H1 (cell line): ENCODE data around the gene HS6ST2. TPM values are rescaled to one million over a fixed set of nuclear protein-coding genes. Genes with fewer than 3 reads are reported as not detected.

Experiments
- CTCF ChIA-PET: fragments of 300-600 bp; sonication (Branson Sonifier 250); formaldehyde crosslinking; loops from one replicate; lab custom pipeline; 2021; ENCODE audit not compliant: partially characterized antibody; lab: Charles Lee
- POLR2A ChIA-PET: fragments of 300-600 bp; sonication (Branson Sonifier 250); formaldehyde crosslinking; loops from one replicate; lab custom pipeline; 2021; ENCODE audit warnings: inconsistent platforms; ENCODE audit not compliant: partially characterized antibody; lab: Charles Lee
- DNase-seq, 2 experiments: peaks; one replicate each; pipeline versions ENCODE4 v3.0.0 to v3.0.0-alpha.2; 2010 to 2022; ENCODE audit warnings: low spot score in 2 of 2, low read depth in 1 of 2, mixed read lengths in 1 of 2
- FAIRE-seq: peaks from 2 replicates; lab custom pipeline; 2011; peaks lifted over from hg19 to GRCh38; lab: Jason Lieb, UNC
- H2AFZ ChIP-seq: 2 replicates; pipeline ENCODE4 v1.8.1; 2012; ENCODE audit warnings: low read length, inconsistent platforms
- H2AK5ac ChIP-seq: 2 replicates; pipeline ENCODE4 v1.6.1; 2013; ENCODE audit warnings: low read depth, low read length
- H2BK120ac ChIP-seq: replicated peaks from 2 replicates; pipeline ENCODE3; 2013; ENCODE audit warnings: low read depth, low read length, inconsistent platforms
- H2BK12ac ChIP-seq: 2 replicates; pipeline ENCODE4 v1.6.1; 2013; ENCODE audit warnings: low read depth, low read length
- H2BK15ac ChIP-seq: 2 replicates; pipeline ENCODE4 v1.6.1; 2013; ENCODE audit warnings: low read length
- H2BK20ac ChIP-seq: 2 replicates; pipeline ENCODE4 v1.6.1; 2013; ENCODE audit warnings: low read length
- H2BK5ac ChIP-seq: 2 replicates; pipeline ENCODE4 v1.6.1; 2013; ENCODE audit warnings: low read depth, low read length
- H3K14ac ChIP-seq: 2 replicates; pipeline ENCODE4 v1.6.1; 2013; ENCODE audit warnings: inconsistent platforms; ENCODE audit not compliant: insufficient read length
- H3K18ac ChIP-seq: 2 replicates; pipeline ENCODE4 v1.6.1; 2013; ENCODE audit warnings: low read length; ENCODE audit errors: extremely low read depth
- H3K23ac ChIP-seq: 2 replicates; pipeline ENCODE4 v1.6.1; 2013; ENCODE audit warnings: inconsistent platforms; ENCODE audit not compliant: insufficient read length
- H3K23me2 ChIP-seq: 2 replicates; pipeline ENCODE4 v1.6.1; 2013; ENCODE audit warnings: low read depth, low read length
- H3K27ac ChIP-seq: 2 replicates; pipeline ENCODE4 v1.6.1; 2011; ENCODE audit warnings: low read depth, low read length, inconsistent platforms
- H3K27me3 ChIP-seq, 4 experiments: replicated peaks in 1 of 4; 1 replicate in 1 of 4; 2 replicates in 3 of 4; pipeline versions ENCODE4 v1.6.1 to v1.8.1; 2011 to 2013; ENCODE audit warnings: low read length in 3 of 4, mild to moderate bottlenecking in 3 of 4, inconsistent platforms in 2 of 4, mixed read lengths in 2 of 4, moderate library complexity in 1 of 4; ENCODE audit not compliant: control insufficient read depth in 3 of 4, insufficient read depth in 3 of 4; ENCODE audit errors: extremely low read depth in 1 of 4
- H3K36me3 ChIP-seq, 4 experiments: 2 replicates each; pipeline versions ENCODE4 v1.6.1 to v1.8.1; 2011 to 2013; ENCODE audit warnings: mild to moderate bottlenecking in 4 of 4, low read length in 3 of 4, moderate library complexity in 2 of 4, control low read depth in 1 of 4, inconsistent platforms in 1 of 4; ENCODE audit not compliant: insufficient read depth in 4 of 4, control insufficient read depth in 2 of 4
- H3K4ac ChIP-seq: replicated peaks from 2 replicates; pipeline ENCODE3; 2013; ENCODE audit warnings: low read length, low read depth, mixed read lengths, inconsistent platforms; ENCODE audit not compliant: insufficient read length
- H3K4me1 ChIP-seq, 4 experiments: replicated peaks in 1 of 4; 1 replicate in 1 of 4; 2 replicates in 3 of 4; pipeline versions ENCODE4 v1.6.1 to v1.8.1; 2011 to 2013; ENCODE audit warnings: low read length in 3 of 4, inconsistent platforms in 2 of 4, mixed read lengths in 1 of 4; ENCODE audit not compliant: insufficient read depth in 4 of 4, control insufficient read depth in 3 of 4
- H3K4me2 ChIP-seq, 2 experiments: 2 replicates each; pipeline versions ENCODE4 v1.6.1 to v1.8.1; 2011 to 2013; ENCODE audit warnings: low read depth in 2 of 2, low read length in 2 of 2, control low read depth in 1 of 2, inconsistent platforms in 1 of 2, mild to moderate bottlenecking in 1 of 2; ENCODE audit not compliant: insufficient read depth in 1 of 2
- H3K4me3 ChIP-seq, 4 experiments: fragments of 200-600, 300-600 bp in 1 of 4; sonication (generic), shearing (Covaris generic), sonication (Bioruptor Twin) in 1 of 4; 2 replicates each; pipeline versions ENCODE4 v1.5.1 to v1.8.1; 2011 to 2016; ENCODE audit warnings: low read length in 4 of 4, low read depth in 3 of 4, control low read depth in 2 of 4, inconsistent platforms in 2 of 4, mild to moderate bottlenecking in 2 of 4, mixed read lengths in 1 of 4, moderate library complexity in 1 of 4; ENCODE audit not compliant: insufficient read depth in 2 of 4; ENCODE audit errors: extremely low read depth in 1 of 4
- H3K56ac ChIP-seq: replicated peaks from 2 replicates; pipeline ENCODE3; 2013; ENCODE audit warnings: low read depth, mild to moderate bottlenecking, mixed read lengths, low read length, inconsistent platforms; ENCODE audit not compliant: insufficient read length
- H3K79me1 ChIP-seq: 2 replicates; pipeline ENCODE4 v1.6.1; 2013; ENCODE audit warnings: low read depth, low read length, control low read depth
- H3K79me2 ChIP-seq, 2 experiments: 2 replicates each; pipeline versions ENCODE4 v1.6.1 to v1.8.1; 2012 to 2013; ENCODE audit warnings: low read length in 2 of 2, mild to moderate bottlenecking in 2 of 2, inconsistent platforms in 1 of 2; ENCODE audit not compliant: insufficient read depth in 2 of 2, control insufficient read depth in 1 of 2
- H3K9ac ChIP-seq, 4 experiments: replicated peaks in 1 of 4; 1 replicate in 1 of 4; 2 replicates in 3 of 4; pipeline versions ENCODE4 v1.6.1 to v1.8.1; 2011 to 2013; ENCODE audit warnings: low read depth in 3 of 4, low read length in 3 of 4, control low read depth in 2 of 4, mild to moderate bottlenecking in 2 of 4, moderate library complexity in 2 of 4, inconsistent platforms in 1 of 4; ENCODE audit errors: extremely low read depth in 1 of 4
- H3K9me3 ChIP-seq, 2 experiments: 2 replicates each; pipeline versions ENCODE4 v1.6.1 to v1.8.1; 2012 to 2013; ENCODE audit warnings: mild to moderate bottlenecking in 2 of 2, moderate library complexity in 2 of 2, control low read depth in 1 of 2, inconsistent platforms in 1 of 2, low read depth in 1 of 2, low read length in 1 of 2, mixed read lengths in 1 of 2; ENCODE audit not compliant: insufficient read depth in 2 of 2
- H4K20me1 ChIP-seq, 2 experiments: replicated peaks in 1 of 2; 2 replicates each; pipeline versions ENCODE3 to v1.8.1; 2011 to 2013; ENCODE audit warnings: inconsistent platforms in 2 of 2, low read length in 2 of 2, mild to moderate bottlenecking in 1 of 2; ENCODE audit not compliant: insufficient read depth in 2 of 2, control insufficient read depth in 1 of 2
- H4K5ac ChIP-seq: 2 replicates; pipeline ENCODE4 v1.6.1; 2013; ENCODE audit warnings: low read length, low read depth, mixed read lengths, inconsistent platforms; ENCODE audit not compliant: insufficient read length
- H4K8ac ChIP-seq: 2 replicates; pipeline ENCODE4 v1.8.0; 2013; ENCODE audit warnings: mild to moderate bottlenecking, moderate library complexity, low read length, inconsistent platforms; ENCODE audit not compliant: insufficient read depth; ENCODE audit errors: extremely low read depth
- H4K91ac ChIP-seq: replicated peaks from 2 replicates; pipeline ENCODE3; 2013; ENCODE audit warnings: low read length, mixed read lengths, inconsistent platforms; ENCODE audit not compliant: insufficient read length
- BACH1 ChIP-seq: IDR thresholded peaks from 2 replicates; pipeline ENCODE4 v1.6.1; 2012; ENCODE audit warnings: low read length, improper control_type of control experiment
- BCL11A ChIP-seq, 2 experiments: IDR thresholded peaks; one replicate each; pipeline ENCODE4 v1.6.1; 2011; ENCODE audit warnings: low read depth in 2 of 2, low read length in 2 of 2, mild to moderate bottlenecking in 2 of 2
- CHD1 ChIP-seq: IDR thresholded peaks from 2 replicates; pipeline ENCODE4 v1.6.1; 2012; ENCODE audit warnings: low read depth, low read length, improper control_type of control experiment
- CHD2 ChIP-seq: IDR thresholded peaks from 2 replicates; pipeline ENCODE4 v1.6.1; 2012; ENCODE audit warnings: low read length, improper control_type of control experiment
- EZH2 ChIP-seq: fragments of 200-600 bp; sonication (generic); IDR thresholded peaks from 2 replicates; pipeline ENCODE4 v1.7.1; 2012; ENCODE audit warnings: low read depth, mild to moderate bottlenecking, moderate library complexity, low read length, inconsistent platforms; ENCODE audit not compliant: severe bottlenecking
- HDAC2 ChIP-seq, 2 experiments: fragments of 300-600 bp in 1 of 2; sonication (generic) in 1 of 2; IDR thresholded peaks; 2 replicates each; pipeline ENCODE4 v1.6.1; 2011 to 2012; ENCODE audit warnings: low read depth in 2 of 2, low read length in 2 of 2, mild to moderate bottlenecking in 2 of 2, moderate library complexity in 2 of 2, borderline replicate concordance in 1 of 2, inconsistent platforms in 1 of 2
- SIN3A ChIP-seq, 2 experiments: IDR thresholded peaks in 1 of 2; conservative IDR thresholded peaks in 1 of 2; 2 replicates each; pipeline ENCODE4 v1.6.1; 2011 to 2012; ENCODE audit warnings: low read length in 2 of 2, improper control_type of control experiment in 1 of 2, low read depth in 1 of 2, mild to moderate bottlenecking in 1 of 2
- WGBS, 2 experiments: shearing (Covaris generic) in 1 of 2; methylation state at CpG; one replicate each; pipeline versions ENCODE4 v1.1.6 to v1.1.7; 2013 to 2015; ENCODE audit warnings: low lambda C conversion rate in 2 of 2, mixed read lengths in 2 of 2, inconsistent platforms in 1 of 2, low coverage in 1 of 2, missing lambda C conversion rate in 1 of 2; ENCODE audit not compliant: insufficient replicate concordance in 2 of 2, insufficient coverage in 1 of 2, insufficient read length in 1 of 2; ENCODE audit errors: extremely low coverage in 1 of 2, missing lambda C conversion rate in 1 of 2; 5-methylcytosine and 5-hydroxymethylcytosine counted together
- polyA plus RNA-seq, 7 experiments: library from polyadenylated mRNA; depleted of rRNA in 3 of 7; stranded (reverse) in 5 of 7; unstranded in 2 of 7; fragments of >200 nt in 5 of 7; fragments of 200-250 nt in 2 of 7; gene quantifications; 1 replicate in 5 of 7; 2 replicates in 1 of 7; 4 replicates in 1 of 7; pipeline versions ENCODE4 v1.2.1 to v1.2.3, GENCODE V29; 2011 to 2013; ENCODE audit warnings: missing spikeins in 2 of 7, mixed read lengths in 2 of 7
- total RNA-seq: library from RNA; stranded (reverse); fragmentation: NEBNext Ultra II Directional; extraction: Animal tissue kit (Norgen Biotek cat#: 25700); gene quantifications from 2 replicates; pipeline ENCODE4 v1.2.1, GENCODE V29; 2021
- TF ChIP-seq, protein P1 (sequence below): IDR thresholded peaks from 2 replicates; pipeline ENCODE4 v1.6.1; 2012; ENCODE audit warnings: low read length, inconsistent platforms

Gene HS6ST2
- total and polyA plus RNA-seq, 2 of the 8 experiments (the other 6 are each of a cell fraction or from before 2014, with no cell fraction given), result 3.9 TPM

DNA sequence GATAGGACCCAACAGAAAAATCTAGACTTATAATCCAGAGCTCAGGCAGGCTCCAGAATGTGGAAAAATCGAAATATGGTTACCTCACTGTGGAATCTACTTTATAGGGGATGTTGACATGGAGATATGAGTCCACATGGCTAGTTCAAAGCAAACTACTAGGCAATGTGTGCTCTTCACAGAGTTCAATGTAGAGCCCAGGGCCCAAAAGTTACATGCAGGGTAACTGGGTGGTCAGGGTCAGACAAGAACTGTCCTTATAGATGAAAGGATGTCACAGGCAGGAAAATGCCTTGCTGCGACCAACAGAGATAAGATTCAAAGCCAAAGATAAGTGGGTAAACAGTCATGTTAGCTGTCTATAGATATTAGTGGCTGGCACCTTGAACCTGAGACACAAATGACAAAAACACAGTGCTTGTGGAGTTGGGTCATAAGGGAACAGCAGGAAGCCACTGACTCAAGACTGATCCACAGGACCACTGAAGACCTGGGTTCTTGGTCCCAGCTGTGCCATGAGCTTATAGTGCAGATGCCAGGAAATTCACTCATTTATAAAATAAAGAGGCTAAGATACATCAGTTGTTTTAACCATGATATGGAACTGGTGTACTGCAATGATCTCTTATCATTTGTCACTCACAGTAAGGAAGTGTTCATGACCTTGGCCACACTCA, 367.9 kb downstream of the HS6ST2 start:
- WGBS, 2 experiments, result 95% methylated on average over 2 of the region's 2 CpGs; no CpG with 5 or more reads in 1 of the 2 experiments
- no peak overlapping the region for H3K4me3 ChIP-seq
- ChIA-PET POLR2A (no interaction called here), CTCF (no interaction called here)
- no peaks in the 10 kb centered on the region for H4K20me1 ChIP-seq
- H3K4me1 ChIP-seq, result no peaks in the 10 kb centered on the region
- no peak overlapping the region for H4K91ac ChIP-seq
- H3K27ac ChIP-seq, result no peak overlapping the region
- H3K9ac ChIP-seq, result no peak overlapping the region
- no peak overlapping the region for H2BK5ac ChIP-seq
- no peaks in the 10 kb centered on the region for H3K36me3 ChIP-seq
- no peak overlapping the region for H3K14ac ChIP-seq
- H2AK5ac ChIP-seq, result no peak overlapping the region
- no peak overlapping the region for H3K18ac ChIP-seq
- TF ChIP-seq CHD2, result no peak
- TF ChIP-seq SIN3A (conservative IDR thresholded peaks at IDR 0.05 in 1 of 2, IDR thresholded peaks at IDR 0.05 in 1 of 2; ENCODE audit: low read depth in 1 of 2, low read length in 2 of 2), result no peak
- TF ChIP-seq HDAC2 (IDR thresholded peaks at IDR 0.05; ENCODE audit: borderline replicate concordance in 1 of 2, low read depth in 2 of 2, low read length in 2 of 2), result no peak
- no peak for TF ChIP-seq EZH2
- no peak for TF ChIP-seq BCL11A (IDR thresholded peaks at IDR 0.05; ENCODE audit: low read depth in 2 of 2, low read length in 2 of 2)
- no peak for TF ChIP-seq BACH1
- TF ChIP-seq, protein P1, sequence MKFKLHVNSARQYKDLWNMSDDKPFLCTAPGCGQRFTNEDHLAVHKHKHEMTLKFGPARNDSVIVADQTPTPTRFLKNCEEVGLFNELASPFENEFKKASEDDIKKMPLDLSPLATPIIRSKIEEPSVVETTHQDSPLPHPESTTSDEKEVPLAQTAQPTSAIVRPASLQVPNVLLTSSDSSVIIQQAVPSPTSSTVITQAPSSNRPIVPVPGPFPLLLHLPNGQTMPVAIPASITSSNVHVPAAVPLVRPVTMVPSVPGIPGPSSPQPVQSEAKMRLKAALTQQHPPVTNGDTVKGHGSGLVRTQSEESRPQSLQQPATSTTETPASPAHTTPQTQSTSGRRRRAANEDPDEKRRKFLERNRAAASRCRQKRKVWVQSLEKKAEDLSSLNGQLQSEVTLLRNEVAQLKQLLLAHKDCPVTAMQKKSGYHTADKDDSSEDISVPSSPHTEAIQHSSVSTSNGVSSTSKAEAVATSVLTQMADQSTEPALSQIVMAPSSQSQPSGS, result no peak
- no peak for TF ChIP-seq CHD1
- no peaks in the 10 kb centered on the region for H3K27me3 ChIP-seq
- H3K23me2 ChIP-seq, result no peaks in the 10 kb centered on the region
- H3K79me1 ChIP-seq, result no peaks in the 10 kb centered on the region
- FAIRE-seq, result no peak
- no peak overlapping the region for H3K56ac ChIP-seq
- no peak overlapping the region for H2BK12ac ChIP-seq
- no peak for DNase-seq
- no peaks in the 10 kb centered on the region for H3K79me2 ChIP-seq
- no peak overlapping the region for H2AFZ ChIP-seq
- H4K5ac ChIP-seq, result no peak overlapping the region
- no peaks in the 10 kb centered on the region for H3K9me3 ChIP-seq
- no peak overlapping the region for H2BK20ac ChIP-seq
- no peak overlapping the region for H3K4me2 ChIP-seq
- H2BK15ac ChIP-seq, result no peak overlapping the region
- no peak overlapping the region for H4K8ac ChIP-seq
- H3K4ac ChIP-seq, result no peak overlapping the region
- H3K23ac ChIP-seq, result no peak overlapping the region
- H2BK120ac ChIP-seq, result no peak overlapping the region
